Subcutaneous adipose tissue (tissue), 4 donors: ENCODE measurements around the gene MYO1E. TPM values are rescaled to one million over a fixed set of nuclear protein-coding genes. Genes with fewer than 3 reads are reported as not detected.

Experiments
- CTCF ChIP-seq: fragments of 450-650 bp; IDR thresholded peaks from one replicate; pipeline ENCODE4 v1.5.1; 2016; ENCODE audit warnings: low read depth, mild to moderate bottlenecking, control low read depth, antibody characterized with exemption, moderate library complexity
- total RNA-seq, 4 donors: library from RNA; depleted of rRNA; stranded (reverse); fragments of >200 nt; gene quantifications; one replicate each; pipeline ENCODE4 v1.1.0, GENCODE V29; 2016

MYO1E gene
- total RNA-seq, 4 donors from 2014 or later, result 34.1 to 188 (median 91.7) TPM

GRCh38 chr15:59158701-59159034 lies 214.0 kb downstream of the MYO1E start:
- no peak for TF ChIP-seq CTCF

DNA sequence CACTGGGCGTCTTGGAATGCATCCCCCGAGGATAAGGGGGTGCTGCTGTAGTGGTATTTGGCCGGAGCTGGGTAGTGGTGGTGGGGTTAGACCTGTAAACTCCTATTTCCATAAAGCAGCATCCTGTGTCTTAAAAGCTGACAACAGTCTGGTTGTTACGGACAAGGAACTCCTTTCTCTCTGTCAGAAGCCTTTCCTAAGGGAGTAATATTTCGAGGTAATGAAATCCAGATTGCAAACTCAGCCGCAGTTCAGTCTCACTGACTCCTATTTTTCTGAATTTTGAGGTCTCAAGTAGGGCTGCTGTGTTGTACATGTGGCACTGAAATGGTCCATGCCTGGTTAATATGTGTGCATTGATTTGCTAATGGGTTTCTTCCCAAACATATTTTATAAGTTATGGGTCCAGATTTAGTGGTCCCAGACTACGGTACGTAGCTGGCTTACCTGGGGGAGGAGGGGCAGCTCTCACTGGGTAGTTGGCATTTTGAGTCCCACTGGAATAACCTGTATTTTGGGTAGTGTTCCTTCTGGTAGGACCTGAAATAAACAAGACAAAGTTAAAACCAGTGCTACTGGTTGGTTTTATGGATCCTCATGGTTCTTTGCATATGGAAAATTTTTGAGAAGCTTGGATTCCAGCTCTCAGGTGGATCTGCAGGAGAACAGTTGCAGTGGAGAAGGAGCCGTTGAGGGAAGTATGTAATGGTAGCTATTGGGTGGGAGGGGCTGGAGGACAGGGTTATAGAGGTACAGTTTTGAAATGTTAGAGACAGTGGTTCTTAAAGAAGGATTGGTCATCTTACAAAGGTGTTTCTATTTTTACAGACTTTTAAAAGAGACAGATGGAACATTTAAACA lies 214.6 kb downstream of the MYO1E start:
- TF ChIP-seq CTCF, result no peak

DNA sequence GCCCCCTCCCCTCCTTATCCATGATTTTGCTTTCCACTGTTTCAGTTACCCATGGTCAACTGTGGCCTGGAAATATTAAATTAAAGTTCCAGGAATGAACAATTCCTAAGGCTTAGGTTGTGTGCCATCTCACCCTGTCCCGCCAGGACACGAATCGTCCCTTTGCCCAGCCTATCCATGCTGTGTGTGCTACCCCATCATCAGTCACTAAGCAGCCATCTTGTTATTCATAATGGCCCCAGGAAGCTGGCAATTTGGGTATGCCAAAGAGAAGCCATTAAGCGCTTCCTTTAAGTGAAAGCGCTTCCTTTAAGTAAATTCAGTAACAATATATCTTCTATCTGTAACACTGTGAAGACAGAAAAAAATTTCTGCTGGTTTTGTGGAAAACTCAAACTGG lies 215.3 kb downstream of the MYO1E start:
- no peak for TF ChIP-seq CTCF

DNA sequence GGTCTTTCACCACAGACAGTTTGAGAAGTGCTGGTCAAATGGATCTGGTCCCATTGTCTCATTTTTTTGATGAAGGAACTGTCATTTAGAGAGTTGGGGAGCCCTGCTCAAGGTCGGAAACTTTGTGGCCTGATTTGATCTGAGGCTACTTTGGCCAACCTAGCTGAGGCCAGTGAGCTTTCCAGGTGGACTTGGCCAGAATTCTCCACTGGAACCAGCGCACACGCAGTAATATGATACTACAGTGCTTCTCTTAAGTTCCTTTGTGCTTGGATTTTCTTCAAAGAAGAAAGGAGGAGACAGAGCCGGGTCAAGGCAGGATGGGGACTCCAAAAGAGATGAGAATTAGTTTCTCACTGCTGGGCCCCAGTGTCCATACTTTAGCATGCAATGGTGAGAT lies 217.2 kb downstream of the MYO1E start:
- TF ChIP-seq CTCF, result no peak

DNA sequence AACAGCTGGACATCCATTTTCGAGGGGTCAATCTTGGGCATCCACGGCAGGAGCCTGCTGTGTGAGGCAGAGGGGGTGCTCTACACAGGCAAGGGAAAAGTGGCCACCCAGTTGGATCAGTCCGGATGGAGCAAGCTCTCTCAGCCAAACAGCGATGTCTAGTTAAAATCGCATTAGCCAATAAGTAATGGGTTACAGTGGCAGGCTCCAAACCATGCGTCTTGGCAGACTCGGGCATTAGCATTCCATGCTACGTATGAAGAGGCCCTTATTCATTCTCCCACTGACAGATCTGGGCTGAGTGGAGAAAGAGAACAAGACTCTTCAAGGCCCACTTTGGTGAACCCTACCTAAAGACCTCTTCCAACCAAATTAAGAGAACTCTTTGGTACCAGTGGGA lies 218.4 kb downstream of the MYO1E start:
- no peak for TF ChIP-seq CTCF

- no peak for TF ChIP-seq CTCF
These were observed 219.2 kb downstream of the MYO1E start for GRCh38 chr15:59153466-59153865.

DNA sequence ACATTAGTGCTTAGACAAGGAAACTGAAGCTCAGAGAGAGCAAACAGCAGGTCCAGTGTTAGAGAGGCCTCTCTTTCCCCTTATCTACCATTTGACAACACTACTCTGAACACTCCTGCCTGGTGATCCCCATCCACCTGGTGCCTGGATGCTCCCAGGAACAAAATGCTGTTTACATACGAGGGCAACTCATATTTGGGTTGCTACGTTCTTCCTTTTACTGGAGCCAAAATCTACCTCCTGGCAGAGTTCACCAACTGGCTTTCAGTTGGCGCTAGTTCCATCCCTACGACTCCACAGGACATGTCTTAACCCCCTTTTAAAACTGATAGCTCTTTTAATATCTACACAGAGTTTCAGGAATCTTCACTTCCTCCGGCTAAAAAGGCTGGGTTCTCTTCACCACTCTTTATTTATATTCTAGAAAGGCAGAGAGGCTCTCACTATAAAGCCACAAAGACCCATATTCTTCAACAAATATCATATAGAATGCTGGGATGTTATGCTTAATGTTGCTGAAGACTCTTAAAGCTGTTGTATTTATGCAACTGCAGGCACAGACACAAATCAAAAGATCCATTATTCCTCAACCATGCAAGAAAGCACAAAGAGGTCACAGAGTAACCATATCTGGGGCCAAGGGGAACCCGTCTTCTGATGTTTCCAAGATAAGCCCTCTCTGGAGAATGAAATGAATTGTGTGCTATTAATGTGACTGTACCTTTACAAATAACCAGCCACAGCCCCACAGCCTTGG lies 219.8 kb downstream of the MYO1E start:
- TF ChIP-seq CTCF, result no peak
